Left lung (tissue), 10 donors: ENCODE data around the gene AAMP. TPM values are rescaled to one million over a fixed set of nuclear protein-coding genes. Genes with fewer than 3 reads are reported as not detected.
A peak's percentile ranks its signal among the peaks of the same experiment; 100 is the strongest.

Experiments
- ATAC-seq: fragments of 200-7000 bp; cut with Tn5 transposase; one replicate; pipeline ENCODE4 v1.9.1; 2020; ENCODE audit warnings: moderate library complexity
- DNase-seq, 4 donors: peaks; one replicate each; pipeline ENCODE4 v3.0.0-alpha.2; 2013 to 2020
- H3K27ac ChIP-seq, 2 donors: fragments of 200-600 bp; sonication (generic) in 1 of 2; one replicate each; pipeline versions ENCODE4 v1.5.0 to v1.8.0; 2020 to 2021
- H3K27me3 ChIP-seq, 2 donors: fragments of 200-600 bp; sonication (generic) in 1 of 2; one replicate each; pipeline versions ENCODE4 v1.5.0 to v1.8.0; 2020 to 2021
- H3K36me3 ChIP-seq, 2 donors: fragments of 200-600 bp; sonication (generic) in 1 of 2; one replicate each; pipeline versions ENCODE4 v1.5.0 to v1.8.0; 2020 to 2021
- H3K4me1 ChIP-seq, 2 donors: fragments of 200-600 bp; one replicate each; pipeline ENCODE4 v1.8.0; 2021
- H3K4me3 ChIP-seq, 2 donors: fragments of 200-600 bp; sonication (generic) in 1 of 2; one replicate each; pipeline versions ENCODE4 v1.5.0 to v1.8.0; 2020 to 2021; ENCODE audit warnings: mild to moderate bottlenecking in 1 of 2
- H3K9me3 ChIP-seq, 2 donors: fragments of 200-600 bp; sonication (generic) in 1 of 2; one replicate each; pipeline versions ENCODE4 v1.5.0 to v1.8.0; 2020 to 2021
- CTCF ChIP-seq, 2 donors: fragments of 200-600 bp; sonication (generic) in 1 of 2; IDR thresholded peaks; one replicate each; pipeline versions ENCODE4 v1.5.0 to v1.8.0; 2021; ENCODE audit warnings: antibody characterized with exemption in 2 of 2
- intact Hi-C, 2 donors: fragments of 100-400 bp; cut with DNase I; formaldehyde crosslinking; loops; one replicate each; pipeline versions ENCODE4 v1.11.2 to v1.14.2; 2022
- polyA plus RNA-seq, 6 donors: library from polyadenylated mRNA; unstranded; fragments of 120-200 nt; gene quantifications; one replicate each; pipeline ENCODE4 v1.2.1, GENCODE V29; 2013; ENCODE audit not compliant: insufficient read length in 6 of 6
- total RNA-seq, 2 donors: library from RNA; stranded (reverse); fragmentation: NEBNext Ultra II Directional; extraction: Animal tissue kit (Norgen Biotek cat#: 25700); gene quantifications; one replicate each; pipeline ENCODE4 v1.2.1, GENCODE V29; 2021
- donor health status: DM: no; HTN: yes; CAD: no.
- donor health status: DM: no; HTN: no; CAD: no.

Gene AAMP
- total and polyA plus RNA-seq, 8 donors: 55.2 to 120 (median 113) TPM

- DNase-seq: peak in 3 of 4 donors; percentile 71 to 89 (median 85)
- peak; percentile 94 for ATAC-seq
- Histone ChIP-seq H3K9me3 (no peaks in the 10 kb centered on the region), H3K27ac (no peak overlapping the region), H3K36me3 (no peaks in the 10 kb centered on the region), H3K27me3 (no peaks in the 10 kb centered on the region), H3K4me1 (peaks cover 0 to 11% of the 10 kb centered on the region in 2 donors), H3K4me3 (no peak overlapping the region)
- peak; percentile 98 for TF ChIP-seq CTCF (IDR thresholded peaks at IDR 0.05)
- intact Hi-C loops: loop anchor here in 1 of 2 donors (10.0 kb wide), 1 partner anchor 164 kb away; no protein-coding TSS in a partner anchor
Observed at GRCh38 chr2:218301176-218301819, 31.4 kb upstream of the AAMP start.

- no peak for DNase-seq
- intact Hi-C loops: loop anchor here in 1 of 2 donors (10.0 kb wide), 1 partner anchor 165 kb away; no protein-coding TSS in a partner anchor
- no peak for TF ChIP-seq CTCF (IDR thresholded peaks at IDR 0.05)
Observed at GRCh38 chr2:218300141-218300540, 30.2 kb upstream of the AAMP start.

GRCh38 chr2:218298314-218298875, 28.5 kb upstream of the AAMP start:
- no peak for ATAC-seq

More at GRCh38 chr2:218300141-218300540, 30.2 kb upstream of the AAMP start:
- H3K36me3 ChIP-seq: no peaks in the 10 kb centered on the region
- no peaks in the 10 kb centered on the region for H3K27me3 ChIP-seq
- H3K9me3 ChIP-seq: no peaks in the 10 kb centered on the region
- no peak overlapping the region for H3K27ac ChIP-seq
- no peak overlapping the region for H3K4me3 ChIP-seq
- H3K4me1 ChIP-seq: peaks cover 0 to 16% of the 10 kb centered on the region in 2 donors
- no peak for ATAC-seq

GRCh38 chr2:218296847-218297246, 26.9 kb upstream of the AAMP start:
- H3K27me3 ChIP-seq: no peaks in the 10 kb centered on the region
- intact Hi-C loops: loop anchor here in 1 of 2 donors (5.0 kb wide), 1 partner anchor 100 kb away; the partner anchor contains the start of gene CTDSP1
- DNase-seq (no peak), ATAC-seq (no peak)
- H3K27ac ChIP-seq: peak overlapping the region; percentile 41 to 70
- no peak overlapping the region for H3K4me3 ChIP-seq
- H3K9me3 ChIP-seq: no peaks in the 10 kb centered on the region
- no peaks in the 10 kb centered on the region for H3K36me3 ChIP-seq
- TF ChIP-seq CTCF (IDR thresholded peaks at IDR 0.05): no peak
- H3K4me1 ChIP-seq: peaks cover 15 to 44% of the 10 kb centered on the region in 2 donors

More at GRCh38 chr2:218298314-218298875, 28.5 kb upstream of the AAMP start:
- intact Hi-C loops: loop anchor here in 1 of 2 donors (2.0 to 5.0 kb wide), 2 partner anchors 58 to 99 kb away; partner anchors contain the start of genes CATIP and CTDSP1
- H3K9me3 ChIP-seq: no peaks in the 10 kb centered on the region
- no peaks in the 10 kb centered on the region for H3K27me3 ChIP-seq
- H3K36me3 ChIP-seq: no peaks in the 10 kb centered on the region
- no peak for TF ChIP-seq CTCF (IDR thresholded peaks at IDR 0.05)
- H3K27ac ChIP-seq: peak overlapping the region; percentile 62 to 70
- peaks cover 11 to 34% of the 10 kb centered on the region in 2 donors for H3K4me1 ChIP-seq
- DNase-seq: no peak
- H3K4me3 ChIP-seq: no peak overlapping the region

- Histone ChIP-seq H3K27me3 (no peaks in the 10 kb centered on the region), H3K9me3 (no peaks in the 10 kb centered on the region), H3K36me3 (no peaks in the 10 kb centered on the region), H3K4me1 (peaks cover 15 to 42% of the 10 kb centered on the region in 2 donors), H3K4me3 (no peak overlapping the region), H3K27ac (peak overlapping the region in 1 of 2 donors; percentile 23)
- intact Hi-C loops: loop anchor here in 1 of 2 donors (5.0 kb wide), 1 partner anchor 101 kb away; the partner anchor contains the start of gene CTDSP1
- no peak for TF ChIP-seq CTCF (IDR thresholded peaks at IDR 0.05)
- DNase-seq (no peak), ATAC-seq (no peak)
Observed at GRCh38 chr2:218296200-218296599, 26.3 kb upstream of the AAMP start.
